CD14-positive monocyte (primary cell): Measurements from ENCODE around the gene CCNI2. TPM values are rescaled to one million over a fixed set of nuclear protein-coding genes. Genes with fewer than 3 reads are reported as not detected.

Source experiments
- DNase-seq, 3 donors: peaks; one replicate each; pipeline ENCODE4 v3.0.0-alpha.2; 2011 to 2022
- H2AFZ ChIP-seq: 2 replicates; pipeline ENCODE4 v1.6.0; 2012; ENCODE audit warnings: mild to moderate bottlenecking, low read depth, low read length, inconsistent platforms; ENCODE audit not compliant: insufficient read depth, poor library complexity, severe bottlenecking
- H3K27ac ChIP-seq, 2 donors: 1 replicate in 1 of 2; 2 replicates in 1 of 2; pipeline ENCODE4 v1.5.1; 2012 to 2013; ENCODE audit warnings: low read length in 2 of 2, control low read depth in 1 of 2, inconsistent platforms in 1 of 2, low read depth in 1 of 2, mild to moderate bottlenecking in 1 of 2
- H3K27me3 ChIP-seq, 2 donors: one replicate each; pipeline versions ENCODE4 v1.6.0 to v1.6.1; 2011 to 2013; ENCODE audit warnings: low read length in 2 of 2; ENCODE audit not compliant: control insufficient read depth in 2 of 2, insufficient read depth in 2 of 2
- H3K36me3 ChIP-seq, 2 donors: replicated peaks in 1 of 2; 1 replicate in 1 of 2; 2 replicates in 1 of 2; pipeline versions ENCODE4 v1.5.1 to v1.6.1; 2012 to 2013; ENCODE audit warnings: low read length in 2 of 2, control low read depth in 1 of 2, inconsistent platforms in 1 of 2, mild to moderate bottlenecking in 1 of 2; ENCODE audit not compliant: insufficient read depth in 2 of 2, control insufficient read depth in 1 of 2
- H3K4me1 ChIP-seq, 2 donors: 1 replicate in 1 of 2; 2 replicates in 1 of 2; pipeline versions ENCODE4 v1.5.1 to v1.6.1; 2012 to 2013; ENCODE audit warnings: low read length in 2 of 2, control low read depth in 1 of 2, inconsistent platforms in 1 of 2, mild to moderate bottlenecking in 1 of 2, moderate library complexity in 1 of 2; ENCODE audit not compliant: insufficient read depth in 2 of 2, control insufficient read depth in 1 of 2
- H3K4me2 ChIP-seq: replicated peaks from 2 replicates; pipeline ENCODE3; 2012; ENCODE audit warnings: low read length, moderate library complexity, mild to moderate bottlenecking; ENCODE audit not compliant: poor library complexity, severe bottlenecking; ENCODE audit errors: extremely low read depth
- H3K4me3 ChIP-seq, 3 experiments: fragments of 200-600 bp in 1 of 3; sonication (generic) in 1 of 3; replicated peaks in 1 of 3; 1 replicate in 2 of 3; 2 replicates in 1 of 3; pipeline ENCODE4 v1.5.1; 2011 to 2013; ENCODE audit warnings: low read length in 3 of 3, mild to moderate bottlenecking in 3 of 3, control low read depth in 2 of 3, low read depth in 2 of 3, inconsistent platforms in 1 of 3, moderate library complexity in 1 of 3
- H3K79me2 ChIP-seq: 2 replicates; pipeline ENCODE4 v1.6.0; 2012; ENCODE audit warnings: mild to moderate bottlenecking, control low read depth, inconsistent platforms, low read length, moderate library complexity; ENCODE audit not compliant: insufficient read depth
- H3K9ac ChIP-seq: 2 replicates; pipeline ENCODE4 v1.6.0; 2017; ENCODE audit warnings: low read length, mild to moderate bottlenecking; ENCODE audit not compliant: insufficient read depth, poor library complexity, severe bottlenecking
- H3K9me3 ChIP-seq, 2 donors: replicated peaks in 1 of 2; 1 replicate in 1 of 2; 2 replicates in 1 of 2; pipeline versions ENCODE4 v1.5.1 to v1.6.1; 2012 to 2013; ENCODE audit warnings: low read length in 2 of 2, control low read depth in 1 of 2; ENCODE audit not compliant: control insufficient read depth in 1 of 2, insufficient read depth in 1 of 2
- H4K20me1 ChIP-seq: 2 replicates; pipeline ENCODE4 v1.6.0; 2012; ENCODE audit warnings: mild to moderate bottlenecking, low read length, control low read depth, moderate library complexity; ENCODE audit not compliant: insufficient read depth
- H3K27ac Mint-ChIP-seq, 7 donors: one replicate each; pipeline ENCODE4 v1.8.0; 2020; ENCODE audit warnings: mild to moderate bottlenecking in 7 of 7, mixed read lengths in 7 of 7, moderate library complexity in 6 of 7, inconsistent platforms in 2 of 7
- H3K27me3 Mint-ChIP-seq, 3 donors: one replicate each; pipeline ENCODE4 v1.8.0; 2021 to 2022; ENCODE audit warnings: low read depth in 3 of 3, mild to moderate bottlenecking in 3 of 3, mixed read lengths in 3 of 3, moderate library complexity in 3 of 3, inconsistent platforms in 1 of 3
- H3K36me3 Mint-ChIP-seq, 2 donors: one replicate each; pipeline ENCODE4 v1.8.0; 2020; ENCODE audit warnings: mixed read lengths in 2 of 2, inconsistent platforms in 1 of 2, mild to moderate bottlenecking in 1 of 2
- H3K4me1 Mint-ChIP-seq: one replicate; pipeline ENCODE4 v1.8.0; 2020; ENCODE audit warnings: mild to moderate bottlenecking, mixed read lengths
- H3K4me3 Mint-ChIP-seq, 2 donors: one replicate each; pipeline ENCODE4 v1.8.0; 2020; ENCODE audit warnings: mild to moderate bottlenecking in 2 of 2, mixed read lengths in 2 of 2, moderate library complexity in 1 of 2
- H3K9me3 Mint-ChIP-seq, 7 donors: one replicate each; pipeline ENCODE4 v1.8.0; 2020 to 2022; ENCODE audit warnings: mixed read lengths in 7 of 7, mild to moderate bottlenecking in 6 of 7, moderate library complexity in 6 of 7, inconsistent platforms in 2 of 7
- CTCF ChIP-seq: fragments of 200-600 bp; IDR thresholded peaks from one replicate; pipeline ENCODE4 v1.8.0; 2022; ENCODE audit warnings: antibody characterized with exemption, mild to moderate bottlenecking
- WGBS: methylation state at CpG from one replicate; pipeline ENCODE4 v1.1.5; 2013; ENCODE audit warnings: missing lambda C conversion rate; ENCODE audit not compliant: insufficient coverage; 5-methylcytosine and 5-hydroxymethylcytosine counted together
- intact Hi-C, 2 donors: fragments of 100-400 bp; cut with micrococcal nuclease; formaldehyde crosslinking; loops; one replicate each; pipeline versions ENCODE4 v1.15.0 to v1.15.1; 2023
- polyA plus RNA-seq, 3 donors: library from polyadenylated mRNA; depleted of rRNA in 1 of 3; unstranded in 2 of 3; stranded (reverse) in 1 of 3; fragments of 300-500 nt in 2 of 3; fragments of >200 nt in 1 of 3; fragmentation: Illumina TruSeq in 2 of 3; gene quantifications; 1 replicate in 2 of 3; 2 replicates in 1 of 3; pipeline ENCODE4 v1.2.3, GENCODE V29; 2012 to 2021

CCNI2 gene
- polyA plus RNA-seq, 3 donors: 0.72 TPM; not detected in 2

- peaks cover 0 to 11% (median 3%) of the 10 kb centered on the region in 7 donors for H3K9me3 Mint-ChIP-seq
- no peak for DNase-seq
- TF ChIP-seq CTCF: no peak
These were observed 33.4 kb downstream of the CCNI2 start for GRCh38 chr5:132780577-132780976.

GRCh38 chr5:132781029-132781428 lies 33.8 kb downstream of the CCNI2 start:
- Histone ChIP-seq H3K9ac (no peak overlapping the region), H3K27ac (no peak overlapping the region), H3K79me2 (no peaks in the 10 kb centered on the region), H3K4me3 (no peak overlapping the region), H2AFZ (no peak overlapping the region), H3K4me2 (no peak overlapping the region), H3K9me3 (peaks cover 3 to 9% of the 10 kb centered on the region in 2 donors), H3K27me3 (peaks cover 39 to 54% of the 10 kb centered on the region in 2 donors), H3K4me1 (peaks cover 23 to 29% of the 10 kb centered on the region in 2 donors), H3K36me3 (no peaks in the 10 kb centered on the region), H4K20me1 (no peaks in the 10 kb centered on the region)
- WGBS: 83% methylated on average over 2 of the region's 4 CpGs
- no peak for DNase-seq
- H3K27me3 Mint-ChIP-seq: peaks cover 42 to 61% (median 53%) of the 10 kb centered on the region in 3 donors
- H3K4me1 Mint-ChIP-seq: peaks cover 23% of the 10 kb centered on the region
- H3K27ac Mint-ChIP-seq: no peak overlapping the region
- peaks cover 0 to 9% (median 3%) of the 10 kb centered on the region in 7 donors for H3K9me3 Mint-ChIP-seq
- peaks cover 3 to 4% of the 10 kb centered on the region in 2 donors for H3K36me3 Mint-ChIP-seq
- peak overlapping the region in 1 of 2 donors; percentile 46 for H3K4me3 Mint-ChIP-seq
- intact Hi-C loops: no loop called here
- no peak for TF ChIP-seq CTCF

More at GRCh38 chr5:132780577-132780976, 33.4 kb downstream of the CCNI2 start:
- Histone ChIP-seq H3K27me3 (peaks cover 42 to 59% of the 10 kb centered on the region in 2 donors), H3K79me2 (no peaks in the 10 kb centered on the region), H3K4me2 (no peak overlapping the region), H3K9ac (no peak overlapping the region), H3K4me1 (peaks cover 24 to 30% of the 10 kb centered on the region in 2 donors), H3K36me3 (no peaks in the 10 kb centered on the region), H3K9me3 (peaks cover 3 to 9% of the 10 kb centered on the region in 2 donors), H3K4me3 (no peak overlapping the region), H2AFZ (no peak overlapping the region), H4K20me1 (no peaks in the 10 kb centered on the region), H3K27ac (no peak overlapping the region)
- Mint-ChIP-seq H3K36me3 (peaks cover 3 to 4% of the 10 kb centered on the region in 2 donors), H3K27ac (no peak overlapping the region), H3K4me3 (peak overlapping the region in 1 of 2 donors; percentile 46), H3K27me3 (peaks cover 46 to 64% (median 58%) of the 10 kb centered on the region in 3 donors), H3K4me1 (peaks cover 24% of the 10 kb centered on the region)
- intact Hi-C loops: no loop called here
- no CpG with 5 or more reads among the region's 1 CpG for WGBS
